GM21825 (cell line): Measurements from ENCODE around the gene MYO3A.

ENCODE experiments used
- ATAC-seq: cut with Tn5 transposase; IDR thresholded peaks from one replicate; pipeline ENCODE4 v1.9.1; 2021; ENCODE audit warnings: mild to moderate bottlenecking, moderate library complexity; ENCODE audit not compliant: unreplicated experiment

The MYO3A gene, protein sequence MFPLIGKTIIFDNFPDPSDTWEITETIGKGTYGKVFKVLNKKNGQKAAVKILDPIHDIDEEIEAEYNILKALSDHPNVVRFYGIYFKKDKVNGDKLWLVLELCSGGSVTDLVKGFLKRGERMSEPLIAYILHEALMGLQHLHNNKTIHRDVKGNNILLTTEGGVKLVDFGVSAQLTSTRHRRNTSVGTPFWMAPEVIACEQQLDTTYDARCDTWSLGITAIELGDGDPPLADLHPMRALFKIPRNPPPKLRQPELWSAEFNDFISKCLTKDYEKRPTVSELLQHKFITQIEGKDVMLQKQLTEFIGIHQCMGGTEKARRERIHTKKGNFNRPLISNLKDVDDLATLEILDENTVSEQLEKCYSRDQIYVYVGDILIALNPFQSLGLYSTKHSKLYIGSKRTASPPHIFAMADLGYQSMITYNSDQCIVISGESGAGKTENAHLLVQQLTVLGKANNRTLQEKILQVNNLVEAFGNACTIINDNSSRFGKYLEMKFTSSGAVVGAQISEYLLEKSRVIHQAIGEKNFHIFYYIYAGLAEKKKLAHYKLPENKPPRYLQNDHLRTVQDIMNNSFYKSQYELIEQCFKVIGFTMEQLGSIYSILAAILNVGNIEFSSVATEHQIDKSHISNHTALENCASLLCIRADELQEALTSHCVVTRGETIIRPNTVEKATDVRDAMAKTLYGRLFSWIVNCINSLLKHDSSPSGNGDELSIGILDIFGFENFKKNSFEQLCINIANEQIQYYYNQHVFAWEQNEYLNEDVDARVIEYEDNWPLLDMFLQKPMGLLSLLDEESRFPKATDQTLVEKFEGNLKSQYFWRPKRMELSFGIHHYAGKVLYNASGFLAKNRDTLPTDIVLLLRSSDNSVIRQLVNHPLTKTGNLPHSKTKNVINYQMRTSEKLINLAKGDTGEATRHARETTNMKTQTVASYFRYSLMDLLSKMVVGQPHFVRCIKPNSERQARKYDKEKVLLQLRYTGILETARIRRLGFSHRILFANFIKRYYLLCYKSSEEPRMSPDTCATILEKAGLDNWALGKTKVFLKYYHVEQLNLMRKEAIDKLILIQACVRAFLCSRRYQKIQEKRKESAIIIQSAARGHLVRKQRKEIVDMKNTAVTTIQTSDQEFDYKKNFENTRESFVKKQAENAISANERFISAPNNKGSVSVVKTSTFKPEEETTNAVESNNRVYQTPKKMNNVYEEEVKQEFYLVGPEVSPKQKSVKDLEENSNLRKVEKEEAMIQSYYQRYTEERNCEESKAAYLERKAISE (N-terminal part only)

GRCh38 chr10:25933653-25934608, at the start of gene MYO3A:
Gene MYO3A, plus strand, starts transcription at chr10:25934229. Its CDS starts 17,882 bp downstream, at chr10:25952111.
- no peak for ATAC-seq

- ATAC-seq = no peak
Observed at GRCh38 chr10:25888627-25889026, 45.4 kb upstream of the MYO3A start.

DNA sequence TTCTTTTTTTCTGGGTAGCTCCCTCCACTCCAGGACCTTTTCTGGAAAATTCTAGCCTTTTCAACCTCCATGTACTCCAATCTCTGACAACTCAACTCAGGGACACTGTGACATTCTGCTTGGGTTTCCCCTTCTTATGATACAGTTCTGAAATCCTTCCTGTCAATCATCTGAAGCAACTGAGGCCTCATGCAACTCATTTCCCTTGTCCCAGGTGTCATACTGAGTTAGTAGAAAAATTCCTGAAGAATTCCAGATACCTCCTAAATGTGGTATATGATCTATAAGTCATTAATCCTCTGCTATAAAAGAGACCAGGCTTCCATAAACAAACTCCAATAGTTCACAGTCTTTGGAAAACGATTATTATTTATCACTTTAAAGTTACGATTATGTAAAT, 43.0 kb upstream of the MYO3A start:
- no peak for ATAC-seq

DNA sequence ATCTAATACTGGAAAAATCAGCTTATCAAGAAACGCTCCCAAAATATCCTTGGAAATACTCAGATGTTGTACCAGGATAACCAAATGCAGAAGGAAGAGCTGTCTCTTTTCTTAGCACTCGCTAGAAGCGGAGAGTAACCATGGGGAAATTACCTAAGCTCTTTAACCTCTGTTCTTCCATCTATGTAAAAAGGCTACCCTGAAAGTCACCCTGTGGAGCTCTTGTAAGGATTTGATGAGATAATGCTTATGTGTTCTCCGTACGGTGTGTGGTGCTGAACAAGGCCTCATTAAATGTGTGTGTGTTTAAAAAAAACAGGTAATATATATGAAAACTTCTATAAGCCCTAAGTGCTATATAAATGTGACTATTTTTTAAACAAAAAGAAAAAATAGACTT, 38.2 kb upstream of the MYO3A start:
- ATAC-seq = no peak

- no peak for ATAC-seq
Observed at GRCh38 chr10:25896421-25896820, 37.6 kb upstream of the MYO3A start.

- ATAC-seq = no peak
Observed at GRCh38 chr10:25899304-25899703, 34.7 kb upstream of the MYO3A start.

GRCh38 chr10:25901199-25901598, 32.8 kb upstream of the MYO3A start:
- ATAC-seq = peak; percentile 79

DNA sequence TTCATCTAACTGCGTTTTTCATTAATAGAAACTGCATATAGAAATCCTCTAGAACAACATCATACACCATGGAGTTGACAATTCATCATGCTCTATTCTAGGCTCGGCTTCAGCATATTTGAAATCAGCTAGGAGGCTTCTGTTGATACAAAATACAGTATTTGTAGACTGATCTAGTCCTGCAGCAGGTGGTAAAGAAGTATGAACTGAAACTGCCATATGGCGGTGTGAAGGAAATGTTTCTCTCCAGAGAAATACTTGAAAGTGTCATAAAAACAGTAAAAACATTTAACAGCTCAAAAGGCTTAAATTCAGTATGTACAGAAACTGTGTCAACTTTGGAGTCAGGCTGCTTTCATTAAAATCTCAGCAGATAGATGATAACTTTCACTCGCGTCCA, 32.0 kb upstream of the MYO3A start:
- ATAC-seq = peak; percentile 57

- ATAC-seq = no peak
Observed at GRCh38 chr10:25907261-25907660, 26.8 kb upstream of the MYO3A start.

DNA sequence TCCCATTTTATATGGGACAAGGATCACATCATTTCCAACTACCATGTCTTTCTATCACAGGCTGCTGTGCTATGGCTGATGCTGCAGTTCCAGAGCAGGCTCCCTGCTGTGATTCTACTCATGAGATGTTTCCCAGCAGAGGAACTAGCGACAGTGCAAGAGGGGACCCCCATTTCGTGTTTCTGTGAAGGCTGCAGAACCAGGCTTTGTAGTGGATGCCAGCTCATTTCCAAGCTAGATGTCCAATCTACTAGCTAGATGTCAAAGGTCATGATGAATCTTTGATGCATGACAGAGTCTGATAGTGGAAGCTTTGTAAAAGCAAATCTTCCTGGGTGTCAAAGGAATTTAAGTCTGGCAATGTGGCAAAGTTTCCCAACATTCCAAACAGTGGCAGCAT, 21.2 kb upstream of the MYO3A start:
- ATAC-seq = no peak

DNA sequence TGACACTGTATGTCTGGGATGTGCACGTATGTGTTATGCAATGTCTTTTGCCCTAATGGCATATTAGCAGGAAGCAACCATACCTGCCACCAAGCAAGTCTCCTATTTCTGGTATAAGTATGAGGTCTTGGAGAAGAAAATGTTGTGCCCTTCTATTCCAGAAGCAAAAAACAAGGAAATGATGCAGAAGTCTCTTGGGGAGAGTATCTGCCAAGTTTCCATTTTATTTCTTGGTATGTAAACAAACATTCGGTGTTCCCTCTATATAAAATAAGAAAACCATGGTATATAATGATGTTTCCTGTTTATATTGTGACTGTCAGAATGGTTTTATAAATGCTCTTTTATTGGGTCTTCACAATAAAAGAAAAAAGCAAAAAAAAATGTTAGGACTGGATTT, 19.3 kb upstream of the MYO3A start:
- ATAC-seq = no peak

GRCh38 chr10:25934621-25935139, 651 bp downstream of the MYO3A start:
- peak; percentile 58 for ATAC-seq

GRCh38 chr10:25938405-25938804, 4.4 kb downstream of the MYO3A start:
- ATAC-seq = no peak

DNA sequence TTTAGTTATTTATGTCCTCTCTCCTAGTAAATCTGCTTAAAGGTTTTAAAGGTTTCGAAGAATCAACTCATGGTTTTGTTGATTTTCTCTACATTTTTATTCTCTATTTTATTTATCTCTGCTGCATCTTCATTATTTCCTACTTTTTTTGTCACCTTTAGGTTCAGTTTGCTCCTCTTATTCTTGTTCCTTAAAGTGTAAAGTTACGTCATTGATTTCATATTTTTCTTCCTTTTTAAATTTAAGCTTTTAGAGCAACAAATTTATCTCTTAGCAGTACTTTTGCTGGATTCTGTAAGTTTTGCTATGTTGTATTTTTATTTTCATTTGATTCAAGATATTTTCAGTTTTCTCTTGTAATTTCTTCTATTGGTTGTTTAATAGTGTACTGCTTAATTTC, 10.7 kb downstream of the MYO3A start:
- ATAC-seq = no peak

DNA sequence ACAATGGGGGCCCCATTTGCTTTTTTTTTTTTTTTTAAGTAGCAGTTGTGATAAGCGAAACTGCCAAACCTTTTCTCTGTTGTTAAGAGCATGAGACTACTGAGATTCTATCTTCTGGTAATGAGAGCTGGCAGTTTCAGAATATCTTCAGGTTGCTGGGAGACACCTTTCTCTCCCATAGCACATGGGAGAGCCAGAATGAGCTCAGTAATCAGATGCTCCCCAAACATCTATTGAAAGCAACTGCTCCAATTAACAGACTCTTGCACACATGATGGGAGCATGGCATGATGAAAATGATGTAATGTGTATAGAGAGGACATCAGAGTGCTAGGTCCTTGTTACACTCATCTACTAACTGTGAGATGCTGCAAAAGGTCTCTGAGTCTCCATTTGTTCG, 18.8 kb downstream of the MYO3A start:
- no peak for ATAC-seq

GRCh38 chr10:25954851-25955250, 20.8 kb downstream of the MYO3A start:
- ATAC-seq = no peak

GRCh38 chr10:25959540-25960232, 25.7 kb downstream of the MYO3A start:
- ATAC-seq = no peak

DNA sequence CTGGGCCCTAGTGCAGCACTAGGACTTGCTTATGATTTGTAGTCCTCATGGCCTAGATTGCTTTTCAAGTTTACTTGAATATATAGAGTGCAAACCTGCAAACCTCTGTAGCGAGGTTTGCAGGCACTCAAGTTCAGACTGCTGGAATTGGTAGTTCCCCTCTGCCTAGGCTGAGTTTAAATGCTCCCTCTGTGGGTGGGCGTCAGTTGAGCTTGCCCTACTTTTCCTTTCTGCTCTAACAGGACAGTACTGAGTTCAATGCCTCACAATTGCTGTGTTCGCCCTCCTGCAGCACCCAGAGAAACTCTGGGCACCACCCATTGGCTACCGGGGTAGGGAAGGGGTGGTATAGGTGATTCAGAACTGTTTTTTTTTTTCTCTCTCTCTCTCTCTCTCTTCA, 31.6 kb downstream of the MYO3A start:
- no peak for ATAC-seq

GRCh38 chr10:25966844-25967243, 32.8 kb downstream of the MYO3A start:
- ATAC-seq = no peak
